GM21423 (cell line): ENCODE measurements around the gene ZBTB12.
"Not testable (repeated sequence)": the region's sequence is repeated elsewhere in the genome, so short reads cannot be mapped to it uniquely, and the experiment has no call there.

Source experiments
- ATAC-seq: cut with Tn5 transposase; IDR thresholded peaks from one replicate; pipeline ENCODE4 v1.9.1; 2021; ENCODE audit warnings: mild to moderate bottlenecking, moderate library complexity; ENCODE audit not compliant: unreplicated experiment

ZBTB12 gene

DNA sequence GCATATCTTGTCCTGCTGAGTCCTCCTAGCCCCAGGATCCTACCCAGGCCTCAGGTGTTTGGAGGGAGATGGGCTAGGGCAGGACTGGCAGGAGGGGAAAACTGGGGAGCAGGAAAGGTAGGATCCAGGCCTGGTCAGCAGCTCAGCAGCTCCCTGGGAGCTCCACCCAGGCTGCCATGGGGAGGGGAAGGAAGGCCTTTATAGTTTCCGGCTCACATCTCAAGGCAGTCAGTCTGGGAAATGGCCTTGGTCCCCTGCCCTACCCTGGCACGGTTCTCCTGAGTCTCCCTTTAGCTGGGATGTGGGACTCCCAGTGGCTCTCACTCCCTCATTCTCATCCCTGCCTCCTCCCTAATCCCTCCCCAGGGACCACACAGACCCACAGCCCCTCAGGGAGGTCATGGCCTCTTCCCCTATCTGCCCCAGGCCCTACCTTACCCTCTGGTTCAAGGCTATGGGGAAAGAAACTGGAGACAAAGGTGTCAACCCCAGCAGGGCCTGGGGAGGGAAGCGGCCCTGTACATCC lies 24.7 kb downstream of the ZBTB12 start:
- ATAC-seq, result no peak

DNA sequence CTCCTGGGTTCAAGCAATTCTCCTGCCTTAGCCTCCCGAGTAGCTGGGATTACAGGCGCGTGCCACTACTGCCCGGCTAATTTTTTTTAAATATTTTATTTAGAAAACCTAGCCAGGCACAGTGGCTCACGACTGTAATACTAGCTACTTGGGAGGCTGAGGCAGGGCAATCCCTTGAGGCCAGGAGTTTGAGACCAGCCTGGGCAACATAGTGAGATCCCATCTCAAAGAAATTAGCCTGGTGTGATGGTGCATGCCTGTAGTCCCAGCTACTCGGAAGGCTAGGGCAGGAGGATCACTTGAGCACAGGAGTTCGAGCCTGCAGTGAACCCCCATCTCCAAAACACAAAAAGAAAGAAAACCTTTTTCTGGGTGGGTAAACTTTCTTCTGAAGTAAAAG lies 25.5 kb downstream of the ZBTB12 start:
- no peak for ATAC-seq

DNA sequence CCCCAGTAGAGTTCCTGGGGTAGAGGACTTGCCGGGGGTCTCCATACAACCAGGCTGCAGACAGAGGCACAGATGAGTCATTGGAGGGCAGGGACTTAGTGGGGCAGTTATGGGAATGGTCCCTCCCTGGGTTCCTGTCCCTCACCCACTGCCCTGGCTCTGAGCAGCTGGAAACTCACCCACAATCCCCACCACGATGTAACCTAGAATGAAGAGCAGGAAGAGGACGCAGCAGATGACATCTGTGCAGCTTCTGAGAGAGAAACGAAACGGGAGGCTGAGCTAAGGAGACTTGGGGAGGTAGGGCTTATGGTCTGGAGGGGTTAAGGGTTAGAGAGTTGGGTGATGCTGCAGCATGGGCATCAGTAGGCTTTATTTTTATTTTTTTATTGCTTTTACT lies 26.0 kb downstream of the ZBTB12 start:
- ATAC-seq, result no peak

DNA sequence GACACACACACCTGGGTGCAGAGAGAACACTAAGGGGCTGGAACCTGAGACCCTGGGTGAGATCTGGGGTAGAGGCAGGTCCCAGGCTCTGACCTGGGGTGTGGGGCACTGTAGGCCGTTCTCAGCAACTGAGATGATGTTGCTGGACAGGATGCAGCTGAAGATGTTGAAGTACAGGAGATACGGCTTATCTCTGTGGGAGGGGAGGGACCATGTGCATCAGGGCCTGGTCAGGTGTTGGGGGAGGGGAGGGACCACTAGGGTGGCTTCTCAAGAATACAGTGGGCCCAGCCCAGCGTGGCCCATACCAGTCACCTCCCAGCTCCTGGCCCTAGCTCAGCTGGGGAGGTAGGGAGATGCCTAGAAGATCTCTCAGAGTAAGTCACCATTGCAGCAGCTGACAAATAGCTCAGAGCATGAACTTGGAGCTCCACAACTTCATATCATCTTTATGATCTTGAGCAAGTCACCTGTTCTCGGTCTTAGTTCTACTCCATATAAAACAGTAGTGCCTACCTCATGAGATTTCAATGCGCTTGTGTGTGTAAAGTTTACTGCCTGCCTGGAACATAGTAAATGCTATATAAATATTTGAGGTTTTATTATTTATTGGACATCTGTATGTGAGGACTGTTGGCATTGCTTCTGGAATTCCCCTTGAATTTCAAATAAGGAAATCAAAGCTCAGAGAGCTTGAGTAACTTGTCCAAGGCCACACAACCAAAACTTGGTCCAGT lies 26.9 kb downstream of the ZBTB12 start:
- ATAC-seq, result no peak

DNA sequence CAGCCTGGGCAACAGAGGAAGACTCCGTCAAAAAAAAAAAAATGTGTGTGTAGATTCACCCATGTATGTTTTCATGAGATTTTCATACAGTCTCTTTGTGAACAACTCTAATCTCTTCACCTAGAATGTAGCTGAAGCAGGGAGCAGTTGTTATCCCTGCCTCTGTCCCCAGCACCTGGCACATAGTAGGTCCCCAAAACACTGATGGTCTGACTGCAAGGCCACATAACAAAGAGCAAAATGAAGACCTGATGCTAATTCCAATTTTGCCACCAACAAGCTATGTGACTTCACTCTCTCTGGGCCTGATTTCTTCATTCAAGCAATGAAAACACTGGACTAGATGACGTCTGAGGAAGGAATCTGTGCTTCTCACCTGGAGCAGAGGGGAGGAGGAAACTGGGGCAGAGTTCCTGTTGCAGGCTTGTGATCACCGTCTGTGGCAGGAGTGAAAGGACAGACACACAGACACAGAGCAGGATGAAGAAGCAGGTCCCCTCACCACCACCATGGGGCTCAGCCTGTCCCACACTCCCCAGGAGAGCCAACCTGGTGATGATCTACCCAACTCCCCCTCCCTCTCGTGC lies 27.7 kb downstream of the ZBTB12 start:
- ATAC-seq, result no peak

DNA sequence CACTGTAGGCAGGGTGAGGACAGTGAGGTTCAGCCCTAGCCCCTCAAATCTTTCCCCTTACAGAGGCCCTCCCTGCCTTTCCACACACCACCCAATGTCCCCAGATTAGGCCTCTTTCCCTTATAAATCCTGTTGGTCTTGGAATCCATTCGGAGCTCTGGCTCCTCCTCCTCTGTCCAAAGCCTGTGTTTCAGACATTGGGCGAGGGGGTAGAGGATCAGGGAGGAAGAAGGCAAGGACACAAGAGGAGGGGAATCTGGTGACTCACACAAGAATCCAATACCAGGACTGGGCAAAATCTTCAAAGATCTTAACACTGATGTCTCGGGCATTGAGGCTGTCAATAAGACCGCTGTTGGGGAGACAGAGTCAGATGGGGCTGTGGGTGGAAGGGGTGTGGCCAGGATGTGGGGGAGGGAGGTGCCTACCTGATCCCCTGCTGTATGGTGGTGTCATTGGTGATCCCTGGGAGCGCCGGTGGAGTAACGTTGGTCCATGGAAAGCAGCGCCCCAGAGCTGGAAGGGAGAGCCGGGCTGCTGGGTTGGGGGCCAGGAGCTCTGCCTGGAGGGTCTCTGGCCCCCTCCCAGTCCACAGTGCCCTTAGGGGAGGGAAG lies 30.7 kb downstream of the ZBTB12 start:
- ATAC-seq, result no peak

DNA sequence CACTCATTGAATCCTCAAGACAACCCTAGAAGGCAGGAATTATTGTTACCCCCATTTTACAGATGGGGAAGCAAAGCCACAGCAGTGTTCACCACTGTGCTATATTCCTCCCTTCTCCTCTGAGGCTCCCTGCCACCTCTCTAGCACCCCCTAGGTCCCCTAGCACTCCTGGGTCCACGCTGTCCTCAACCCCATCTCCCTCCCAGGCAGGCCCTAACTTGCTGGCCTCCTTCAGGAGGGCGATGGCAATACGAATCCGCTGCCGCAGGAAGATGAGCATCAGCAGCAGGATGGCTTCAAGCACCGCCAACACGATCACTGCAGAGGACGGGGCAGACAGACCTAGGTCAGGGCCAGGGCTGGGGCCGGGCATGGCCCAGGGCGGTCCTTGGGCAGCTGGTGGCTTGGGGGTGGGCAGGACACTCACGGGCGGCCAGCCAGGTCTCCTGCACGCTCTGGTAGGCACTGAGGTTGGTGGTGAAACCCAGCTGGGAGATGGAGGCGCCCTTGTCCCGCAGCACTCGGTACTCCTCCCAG lies 31.4 kb downstream of the ZBTB12 start:
- ATAC-seq, result no peak

DNA sequence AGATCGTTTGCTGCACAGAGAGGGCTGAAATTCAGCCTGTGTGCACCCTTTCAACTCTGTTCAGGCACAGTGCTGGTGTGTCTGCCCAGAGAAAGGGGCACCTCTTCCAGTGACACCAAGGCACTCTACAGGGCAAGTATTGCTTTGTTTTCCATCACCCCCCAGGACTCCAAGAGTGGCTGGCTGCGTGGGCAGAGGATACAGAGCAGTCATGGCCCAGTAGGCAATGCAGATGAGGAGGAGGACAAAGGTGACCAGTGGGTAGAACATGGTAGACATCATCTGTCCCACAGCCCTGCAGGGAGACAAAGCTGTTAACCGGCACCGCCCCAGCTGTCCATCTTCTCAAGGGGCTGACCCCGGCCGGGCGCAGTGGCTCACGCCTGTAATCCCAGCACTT lies 32.5 kb downstream of the ZBTB12 start:
- no peak for ATAC-seq

DNA sequence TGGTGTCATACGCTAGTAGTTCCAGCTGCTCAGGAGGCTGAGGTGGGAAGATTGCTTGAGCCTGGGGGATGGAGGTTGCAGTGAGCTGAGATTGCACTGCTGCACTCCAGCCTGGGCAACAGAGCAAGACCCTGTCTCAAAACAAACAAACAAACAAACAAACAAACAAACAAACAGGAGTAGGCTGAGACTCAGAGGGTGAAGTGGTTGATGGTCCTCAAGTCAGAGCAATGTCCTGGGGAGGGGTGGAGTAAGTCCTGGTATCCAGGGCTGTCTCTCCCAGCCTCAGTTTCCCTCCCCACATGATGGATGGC lies 33.3 kb downstream of the ZBTB12 start:
- ATAC-seq, result not testable (repeated sequence)

DNA sequence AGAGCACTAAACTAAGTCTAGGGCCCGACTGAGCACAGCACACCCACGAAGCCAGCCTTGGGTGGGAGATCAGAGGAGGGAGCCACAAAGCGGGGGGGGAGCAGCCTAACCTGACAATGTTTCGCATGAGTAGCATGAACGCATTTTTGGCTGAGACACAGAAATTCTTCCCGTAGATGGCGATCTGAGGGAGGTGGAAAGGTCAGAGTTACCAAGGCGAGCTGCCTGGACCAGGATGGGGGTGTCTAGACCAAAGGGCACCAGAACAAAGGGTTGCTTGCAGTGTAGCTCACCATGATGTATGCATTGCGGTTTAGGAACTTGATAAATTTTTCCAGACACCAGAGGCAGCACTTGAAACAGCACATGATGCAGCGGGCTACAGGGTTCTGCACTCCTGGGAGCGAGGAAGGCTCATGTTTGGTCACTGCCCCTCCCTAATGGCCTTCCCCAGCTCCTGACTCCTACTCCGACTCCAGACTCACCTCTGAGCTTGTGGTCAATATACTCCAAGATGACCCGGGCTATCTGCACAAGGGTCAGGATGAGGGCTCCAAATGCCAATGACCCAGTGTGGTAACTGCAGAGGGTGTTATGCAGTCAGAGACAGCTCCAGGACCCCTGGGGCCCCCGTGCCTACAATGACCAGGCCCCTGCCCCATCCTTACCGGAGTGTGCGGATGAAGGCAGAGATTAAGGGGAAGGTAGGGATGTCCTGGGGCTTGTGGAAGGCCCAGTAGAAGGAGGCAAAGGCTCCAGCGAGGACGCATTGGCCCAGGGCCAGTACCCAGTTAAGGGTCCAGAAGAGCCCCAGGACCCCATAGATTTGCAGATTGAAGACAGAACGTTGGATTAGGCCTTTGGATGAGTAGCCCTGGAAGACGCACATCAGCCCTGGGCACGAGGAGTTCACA lies 36.4 kb downstream of the ZBTB12 start:
- ATAC-seq, result no peak

DNA sequence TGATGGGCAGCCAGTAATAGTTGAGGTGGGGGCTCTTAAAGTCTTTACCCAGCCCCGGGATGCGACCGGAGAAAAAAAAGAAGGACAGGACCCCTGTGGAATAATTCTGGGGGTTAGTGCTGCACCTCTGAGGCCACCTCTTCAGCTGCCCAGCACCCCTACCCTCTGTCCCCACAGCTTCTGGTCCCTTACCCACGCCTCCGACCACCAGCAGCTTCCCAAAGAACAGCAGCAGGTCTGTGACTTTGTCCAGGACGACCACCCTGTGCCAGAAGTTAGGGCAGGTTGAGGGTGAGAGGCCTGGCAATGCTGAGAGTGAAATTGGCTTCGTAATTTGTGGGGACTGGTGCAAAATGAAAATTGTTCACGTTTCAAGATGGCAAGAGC lies 37.1 kb downstream of the ZBTB12 start:
- no peak for ATAC-seq

DNA sequence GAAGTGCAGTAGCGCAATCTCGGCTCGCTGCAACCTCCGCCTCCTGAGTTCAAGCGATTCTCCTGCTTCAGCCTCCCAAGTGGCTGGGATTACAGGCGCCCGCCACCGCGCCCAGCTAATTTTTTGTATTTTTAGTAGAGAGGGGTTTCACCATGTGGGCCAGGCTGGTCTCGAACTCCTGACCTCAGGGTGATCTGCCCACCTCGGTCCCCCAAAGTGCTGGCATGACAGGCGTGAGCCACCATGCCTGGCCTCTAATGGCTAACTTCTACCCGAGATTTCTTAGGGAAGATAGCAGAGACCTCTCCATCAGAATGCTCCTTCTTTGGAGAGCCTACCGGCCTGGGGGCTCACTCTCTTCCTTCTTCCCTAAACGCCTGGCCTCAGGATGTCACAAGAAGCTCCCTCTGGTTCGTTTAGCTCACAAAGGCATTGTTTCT lies 37.7 kb downstream of the ZBTB12 start:
- not testable (repeated sequence) for ATAC-seq

DNA sequence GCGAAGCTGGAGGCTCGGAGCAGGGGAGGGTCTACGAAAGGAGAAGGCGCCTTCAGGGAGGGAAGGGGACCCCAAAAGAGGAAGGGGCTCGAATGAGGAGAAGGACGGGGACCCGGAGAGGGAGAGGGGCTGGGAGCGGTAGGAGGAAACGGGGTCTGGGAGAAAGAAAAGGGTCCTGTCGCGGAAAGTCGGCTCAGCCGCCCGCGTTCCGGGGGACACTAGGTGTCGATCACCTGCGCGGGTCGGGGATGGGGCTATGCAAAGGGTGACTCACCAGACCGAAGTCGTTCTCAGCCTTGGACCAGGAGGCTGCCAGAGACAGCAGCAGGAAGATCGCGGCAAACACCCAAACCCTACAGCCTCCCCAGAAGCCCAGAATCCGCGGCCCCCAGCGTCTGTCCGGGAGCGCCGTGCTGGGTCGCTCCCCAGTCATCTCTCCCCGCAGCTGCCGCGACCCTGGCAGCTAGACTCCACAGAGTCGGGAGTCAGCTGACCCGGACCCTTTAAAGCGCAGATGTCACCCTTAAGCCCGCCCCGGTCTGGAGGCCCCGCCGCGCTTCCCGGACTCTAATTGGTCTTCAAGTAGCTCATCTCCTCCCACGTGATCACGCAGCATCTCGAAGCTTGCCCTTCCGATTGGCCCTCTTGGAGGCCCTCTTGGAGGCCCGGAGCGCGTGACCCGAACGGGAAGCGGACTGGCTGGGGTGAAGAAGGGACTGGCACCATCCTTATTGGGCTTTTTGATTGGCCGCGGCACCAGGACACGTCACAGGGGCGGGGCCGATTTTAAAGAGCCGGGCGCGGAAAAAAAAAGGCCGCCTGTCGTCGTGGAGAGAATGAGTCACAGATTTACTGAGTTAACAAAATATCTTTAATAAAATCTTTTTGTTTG lies 39.3 kb downstream of the ZBTB12 start, which contains the start of gene NEU1:
TSS of gene NEU1 (minus strand) at position 478 of the 892 bp plus-strand sequence. CDS start at position 433, 45 bp downstream.
- ATAC-seq, result peak; percentile 95

DNA sequence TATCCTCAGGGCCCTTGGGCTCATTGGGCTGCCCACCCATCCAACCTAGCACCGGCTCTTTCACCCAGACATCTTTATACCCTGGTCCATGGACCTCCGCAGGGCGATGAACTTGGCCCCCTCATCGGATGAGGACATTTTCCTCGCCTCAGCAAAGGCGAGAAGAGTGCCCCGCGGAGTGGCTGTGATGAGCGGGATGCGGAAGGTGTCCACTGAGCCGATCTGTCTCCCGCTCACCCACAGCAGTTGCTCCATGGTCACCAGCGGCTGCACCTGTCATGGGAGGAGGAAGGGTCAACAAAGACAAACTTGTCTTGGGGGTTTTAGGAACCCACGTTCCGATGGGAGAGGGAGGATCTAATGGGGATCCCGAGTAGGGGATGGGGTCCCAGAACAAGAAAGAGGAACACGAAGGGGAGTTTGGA lies 40.0 kb downstream of the ZBTB12 start:
- no peak for ATAC-seq

DNA sequence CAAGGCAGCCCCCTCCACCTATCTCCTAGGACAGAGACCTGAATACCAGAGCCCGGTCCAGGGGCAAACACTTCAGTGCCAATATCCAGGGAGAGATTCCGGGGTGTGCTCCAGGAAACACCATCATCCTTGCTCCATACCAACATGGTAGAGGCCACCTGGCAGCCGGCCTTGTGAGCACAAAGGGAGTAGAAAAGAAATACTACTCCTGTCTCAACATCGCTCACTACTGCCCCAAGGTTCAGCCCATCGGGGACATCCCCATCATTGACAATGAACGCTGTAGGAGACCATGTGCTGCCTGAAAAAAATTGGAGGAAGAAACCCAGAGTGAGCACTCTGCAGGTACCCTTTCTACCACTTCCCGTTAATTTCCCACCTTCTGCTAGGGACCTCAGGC lies 40.7 kb downstream of the ZBTB12 start:
- ATAC-seq, result no peak

DNA sequence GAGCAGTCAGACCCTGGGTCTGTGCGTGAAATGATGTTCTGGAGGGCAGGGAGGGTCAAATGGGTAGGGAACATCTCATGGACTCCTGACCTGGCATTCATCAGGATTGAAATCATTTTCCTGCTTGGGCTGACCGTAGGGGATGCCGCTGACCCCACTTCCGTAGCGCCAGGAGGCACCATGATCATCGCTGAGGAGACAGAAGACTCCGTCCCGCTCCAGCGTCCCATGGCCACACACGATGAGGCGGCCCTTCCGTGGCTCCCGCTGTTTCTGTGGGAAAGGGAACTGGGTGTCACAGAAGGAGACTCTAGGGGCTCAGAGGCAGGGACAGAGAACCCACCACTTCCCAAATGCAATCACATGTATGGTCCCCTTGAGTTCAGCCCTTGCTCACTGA lies 41.5 kb downstream of the ZBTB12 start:
- ATAC-seq, result no peak

DNA sequence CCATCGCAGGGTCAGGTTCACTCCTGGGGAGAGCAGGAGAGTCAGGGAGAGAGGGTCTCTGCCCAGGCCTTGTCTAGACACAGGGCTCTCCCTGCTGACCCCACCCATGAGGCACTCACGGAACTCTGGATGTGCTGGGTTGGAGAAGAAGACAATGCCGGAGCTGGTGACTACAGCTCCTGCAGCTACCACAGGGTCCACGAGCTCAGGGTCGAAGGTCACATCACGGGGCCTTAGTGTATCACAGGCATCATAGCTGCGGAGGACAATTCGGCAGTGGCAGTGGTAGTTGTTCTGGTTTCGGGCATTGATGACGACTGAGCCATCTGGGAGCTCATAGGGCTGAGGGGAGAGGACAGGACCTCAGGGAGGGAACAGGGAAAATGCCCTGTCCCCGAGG lies 42.0 kb downstream of the ZBTB12 start:
- no peak for ATAC-seq

DNA sequence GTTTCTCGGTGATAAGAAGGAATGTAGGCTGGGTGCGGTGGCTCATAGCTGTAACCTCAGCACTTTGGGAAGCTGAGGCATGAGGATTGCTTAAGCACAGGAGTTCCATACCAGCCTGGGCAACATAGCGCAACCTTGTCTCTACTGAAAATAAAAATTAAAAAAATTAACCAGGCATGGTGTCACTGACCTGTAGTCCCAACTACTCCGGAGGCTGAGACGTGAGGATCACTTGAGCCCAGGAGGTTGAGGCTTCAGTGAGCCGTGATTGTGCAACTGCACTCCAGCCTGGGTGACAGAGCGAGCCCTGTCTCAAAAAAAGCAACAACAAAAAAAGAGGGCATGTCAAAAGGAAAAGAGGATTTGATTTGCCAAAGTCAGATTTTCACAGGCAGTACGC lies 43.2 kb downstream of the ZBTB12 start:
- no peak for ATAC-seq

DNA sequence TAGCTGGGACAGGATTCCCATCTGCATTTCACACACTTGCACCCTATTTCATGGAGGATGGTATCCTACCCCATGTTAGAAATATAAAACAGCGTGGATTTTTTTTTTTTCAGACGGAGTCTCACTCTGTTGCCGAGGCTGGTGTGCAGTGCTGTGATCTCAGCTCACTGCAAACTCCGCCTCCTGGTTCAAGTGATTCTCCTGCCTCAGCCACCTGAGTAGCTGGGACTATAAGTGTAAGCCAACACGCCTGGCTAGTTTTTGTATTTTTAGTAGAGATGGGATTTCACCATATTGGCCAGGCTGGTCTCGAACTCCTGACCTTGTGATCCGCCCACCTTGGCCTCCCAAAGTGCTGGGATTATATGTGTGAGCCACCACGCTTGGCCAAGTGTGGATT lies 44.1 kb downstream of the ZBTB12 start:
- not testable (repeated sequence) for ATAC-seq
